T-helper 1 cell (primary cell): ENCODE measurements around the gene PTGFR.

Experiments used
- DNase-seq, 5 donors: peaks; one replicate each; pipeline ENCODE4 v3.0.0-alpha.2; 2012 to 2020
- total RNA-seq, 4 donors: gene quantifications; one replicate each; lab custom pipeline; 2026; lab: John Stamatoyannopoulos, UW

Gene PTGFR, protein sequence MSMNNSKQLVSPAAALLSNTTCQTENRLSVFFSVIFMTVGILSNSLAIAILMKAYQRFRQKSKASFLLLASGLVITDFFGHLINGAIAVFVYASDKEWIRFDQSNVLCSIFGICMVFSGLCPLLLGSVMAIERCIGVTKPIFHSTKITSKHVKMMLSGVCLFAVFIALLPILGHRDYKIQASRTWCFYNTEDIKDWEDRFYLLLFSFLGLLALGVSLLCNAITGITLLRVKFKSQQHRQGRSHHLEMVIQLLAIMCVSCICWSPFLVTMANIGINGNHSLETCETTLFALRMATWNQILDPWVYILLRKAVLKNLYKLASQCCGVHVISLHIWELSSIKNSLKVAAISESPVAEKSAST
- total RNA-seq, result 0 reads per million in 4 donors

DNA sequence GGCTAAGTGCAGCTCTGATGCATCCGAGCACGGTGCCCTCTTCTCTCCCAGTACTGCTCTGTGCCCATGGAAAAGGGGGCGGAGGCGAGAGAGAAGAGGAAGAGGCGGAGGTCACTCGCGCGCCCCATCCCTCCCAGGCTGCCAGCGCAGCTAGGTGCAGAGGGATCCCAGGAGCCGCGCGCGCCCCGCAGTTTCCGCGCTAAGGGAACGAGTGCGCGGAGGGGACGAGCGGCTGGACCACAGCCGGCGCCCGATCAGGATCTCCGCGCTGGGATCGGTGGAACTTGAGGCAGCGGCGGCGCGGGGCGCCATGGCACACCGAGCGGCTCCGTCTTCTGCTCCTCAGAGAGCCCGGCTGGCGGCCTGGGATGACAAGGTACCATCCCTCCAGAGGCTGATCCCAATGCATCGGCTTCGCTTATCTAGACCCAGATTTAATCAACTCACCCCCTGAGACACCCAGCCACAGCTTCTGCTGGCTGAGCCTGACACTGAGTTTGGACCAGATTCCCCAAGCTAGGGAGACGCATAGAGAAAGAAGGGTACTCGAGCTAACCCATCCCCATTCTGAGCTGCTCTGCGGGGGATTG, at the start of gene PTGFR:
Gene PTGFR (plus strand): TSS at position 114 of the 590 bp plus-strand sequence. CDS start 1,770 bp downstream, outside the sequence.
- no peak for DNase-seq

DNA sequence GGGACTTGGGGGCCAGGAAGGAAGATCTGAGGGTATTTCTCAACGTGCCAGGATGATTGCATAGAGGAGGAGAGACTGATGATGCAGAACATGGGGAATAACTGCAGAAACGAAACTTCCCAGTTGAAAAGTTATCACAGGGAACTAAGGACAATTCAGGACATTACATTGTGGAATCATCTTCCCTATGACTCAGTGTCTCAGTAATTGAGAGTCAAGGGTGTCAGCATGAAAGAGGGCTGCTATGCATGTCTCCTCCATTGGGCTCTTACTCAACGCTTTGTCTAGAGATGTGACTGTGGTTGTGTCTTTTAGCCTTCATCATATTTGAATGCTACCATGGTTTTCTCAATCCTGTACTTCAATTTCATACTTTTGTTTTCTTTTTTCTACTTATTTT, 48.9 kb upstream of the PTGFR start:
- DNase-seq, result no peak

DNA sequence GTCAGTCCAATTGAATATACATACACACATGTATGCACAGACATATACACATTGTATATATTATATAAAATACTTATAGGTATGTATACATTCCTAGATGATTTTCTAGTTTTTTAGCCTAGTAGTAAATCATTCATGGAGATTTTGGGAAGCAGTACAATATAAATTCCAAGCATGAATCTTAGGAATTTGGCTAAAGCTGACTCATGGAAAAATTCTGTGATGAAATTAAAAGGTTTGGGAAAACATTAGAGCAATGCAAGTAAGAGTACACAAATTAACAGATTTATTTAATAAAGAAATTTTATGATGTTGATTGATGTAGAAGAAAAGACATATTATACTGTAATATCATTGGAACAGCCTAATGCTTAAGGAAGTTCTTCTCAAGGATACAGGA, 43.7 kb upstream of the PTGFR start:
- no peak for DNase-seq

DNA sequence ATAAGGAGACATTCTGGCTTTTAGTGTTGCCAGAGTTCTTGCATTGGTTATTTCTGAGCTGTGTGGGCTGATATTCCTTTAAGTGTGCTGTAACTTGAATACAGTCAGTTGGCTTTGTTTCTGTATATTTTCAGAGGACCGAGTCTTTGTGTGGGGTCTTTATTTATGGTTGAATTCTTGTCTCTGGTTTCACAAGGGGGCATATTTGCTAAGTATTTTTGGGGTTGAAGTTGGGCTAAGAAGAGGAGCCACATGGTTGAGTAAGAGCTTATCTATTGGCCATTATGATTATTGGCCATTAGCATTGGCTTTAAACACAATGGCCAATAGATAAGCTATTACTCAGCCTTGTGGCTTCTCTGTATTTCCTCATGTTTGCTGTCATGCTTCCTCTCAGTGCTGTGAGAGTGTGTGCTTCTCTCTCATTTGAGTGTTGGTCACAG, 26.3 kb upstream of the PTGFR start:
- no peak for DNase-seq

DNA sequence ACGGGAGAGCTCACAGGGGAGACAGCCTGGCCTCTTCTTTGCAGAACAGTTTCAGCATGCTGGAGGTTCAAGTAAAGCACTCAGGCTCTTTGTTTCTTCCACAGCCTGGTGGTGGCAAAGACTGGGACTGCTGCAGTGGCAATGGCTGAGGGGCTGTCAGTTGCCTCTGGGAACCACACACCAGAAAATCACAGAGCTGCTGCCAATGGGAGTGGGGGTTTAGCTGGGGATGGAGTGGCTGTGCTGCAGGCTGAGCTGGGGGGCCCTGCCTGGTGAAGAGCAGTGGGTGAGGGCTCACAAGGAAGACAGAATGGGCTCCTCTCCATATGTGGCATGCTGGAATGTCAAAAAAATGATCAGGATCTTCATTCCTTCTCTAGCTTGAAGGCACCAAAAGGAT, 25.6 kb upstream of the PTGFR start:
- no peak for DNase-seq

DNA sequence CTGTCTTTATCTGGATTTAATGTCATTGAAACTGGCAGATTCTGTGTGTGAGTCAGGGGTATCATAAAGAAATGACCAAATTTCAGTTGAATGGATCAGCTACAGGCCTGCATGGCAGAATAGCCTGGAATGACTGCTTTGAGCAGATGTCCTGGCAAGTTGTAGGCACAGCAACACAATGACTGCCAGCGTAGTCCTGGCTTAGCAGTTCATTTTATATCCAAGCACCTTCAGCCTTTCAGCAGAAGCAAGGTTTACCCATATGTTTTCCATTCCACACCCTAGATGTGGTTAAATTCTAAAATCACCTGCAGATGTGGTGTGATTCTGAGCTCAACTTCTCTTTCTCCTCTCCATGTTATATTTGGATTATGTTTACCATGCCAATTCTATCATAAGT, 22.3 kb upstream of the PTGFR start:
- DNase-seq, result no peak

DNA sequence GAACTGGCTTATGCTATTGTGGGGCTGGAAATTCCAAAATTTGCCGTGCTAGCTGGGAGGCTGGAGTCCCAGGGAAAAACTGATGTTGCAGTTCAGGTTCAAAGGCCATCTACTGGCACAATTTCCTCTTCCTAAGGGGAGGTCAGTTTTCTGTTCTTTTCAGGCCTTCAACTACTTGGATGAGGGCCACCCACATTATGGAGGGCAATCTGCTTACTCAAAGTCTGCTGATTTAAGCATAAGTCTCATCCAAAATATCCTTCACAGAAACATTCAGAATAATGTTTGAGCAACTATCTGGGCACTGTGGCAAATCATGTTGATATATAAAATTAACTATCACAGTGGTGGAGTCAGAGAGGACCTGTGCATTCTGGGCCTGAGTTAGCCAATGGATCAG, 21.2 kb upstream of the PTGFR start:
- DNase-seq, result no peak

DNA sequence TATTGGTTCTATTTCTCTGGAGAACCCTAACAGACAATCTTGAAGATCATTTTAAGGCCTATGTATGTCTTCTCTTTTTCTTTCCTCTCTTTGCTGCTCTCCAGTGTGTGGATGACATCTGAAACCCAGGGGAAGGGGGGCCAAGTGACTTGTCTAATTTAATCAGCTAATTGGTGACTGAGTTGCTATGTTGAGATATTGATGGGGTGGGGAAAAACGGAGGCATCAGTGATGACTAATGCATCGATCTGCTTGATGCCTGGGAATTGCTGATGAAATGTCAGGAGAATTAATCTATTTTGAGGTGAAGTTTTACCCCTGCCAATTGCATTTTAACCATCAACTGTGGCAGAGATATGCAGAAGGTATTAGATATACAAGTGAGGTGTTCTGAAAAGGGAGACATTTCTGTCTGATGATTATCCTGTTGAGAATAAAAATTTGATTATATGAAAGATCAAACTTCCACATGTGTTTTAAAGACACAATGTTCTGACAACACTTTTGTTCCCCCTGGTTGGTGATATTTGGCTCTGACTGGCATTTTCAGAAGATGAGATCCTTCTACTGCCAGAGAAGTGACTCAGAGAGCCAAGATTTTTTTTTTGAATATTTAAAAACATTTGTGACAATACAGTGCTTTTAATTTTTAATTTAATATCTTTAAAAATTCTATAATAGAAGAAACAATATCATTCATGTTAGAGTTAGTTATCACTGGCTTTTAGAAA, 18.7 kb upstream of the PTGFR start:
- no peak for DNase-seq

DNA sequence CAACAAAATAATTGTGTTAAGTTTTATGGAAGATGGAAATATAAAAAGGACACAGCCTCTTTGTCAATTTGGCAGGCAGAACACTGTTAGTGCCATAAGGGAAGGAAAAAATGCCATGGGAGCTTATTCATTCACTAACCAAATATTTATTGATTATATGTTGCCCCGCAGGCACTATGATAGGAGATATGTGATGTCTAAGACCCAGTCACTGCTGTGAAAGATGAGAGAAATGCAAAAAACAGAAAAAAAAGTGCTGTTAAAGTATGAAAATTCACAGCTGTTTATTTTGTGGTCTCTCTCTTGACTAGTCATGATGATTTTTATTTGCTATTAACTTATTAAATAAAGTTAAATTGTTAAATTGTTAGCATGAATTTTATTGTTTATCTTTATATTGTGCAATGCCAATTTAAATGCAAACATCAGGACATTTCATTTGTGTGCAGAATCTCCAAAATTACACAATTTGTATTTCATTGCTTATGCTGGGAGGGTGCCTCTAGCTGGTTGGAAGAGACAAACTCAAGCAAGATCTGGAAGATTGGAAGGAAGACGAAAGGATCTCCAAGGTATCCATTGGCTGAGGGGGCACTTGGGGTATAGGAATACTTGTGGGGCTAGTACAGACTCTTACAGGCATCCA, 17.8 kb upstream of the PTGFR start:
- DNase-seq, result no peak

DNA sequence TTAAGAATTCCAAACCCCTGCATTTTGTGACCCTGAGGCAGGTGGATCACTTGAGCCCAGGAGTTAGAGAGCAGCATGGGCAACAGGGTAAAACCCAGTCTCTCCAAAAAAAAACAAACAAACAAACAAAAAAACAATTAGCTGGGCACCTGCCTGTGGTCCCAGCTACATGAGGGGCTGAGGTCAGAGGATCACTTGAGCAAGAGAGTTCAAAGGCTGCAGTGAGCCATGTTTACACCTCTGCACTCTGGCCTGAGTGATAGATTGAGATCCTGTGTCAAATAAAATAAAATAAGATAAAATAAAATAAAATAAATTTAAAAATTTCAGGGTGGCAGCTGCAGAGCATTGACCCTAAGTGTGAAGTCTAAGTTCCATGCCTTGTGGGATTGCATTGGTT, 16.7 kb upstream of the PTGFR start:
- no peak for DNase-seq

DNA sequence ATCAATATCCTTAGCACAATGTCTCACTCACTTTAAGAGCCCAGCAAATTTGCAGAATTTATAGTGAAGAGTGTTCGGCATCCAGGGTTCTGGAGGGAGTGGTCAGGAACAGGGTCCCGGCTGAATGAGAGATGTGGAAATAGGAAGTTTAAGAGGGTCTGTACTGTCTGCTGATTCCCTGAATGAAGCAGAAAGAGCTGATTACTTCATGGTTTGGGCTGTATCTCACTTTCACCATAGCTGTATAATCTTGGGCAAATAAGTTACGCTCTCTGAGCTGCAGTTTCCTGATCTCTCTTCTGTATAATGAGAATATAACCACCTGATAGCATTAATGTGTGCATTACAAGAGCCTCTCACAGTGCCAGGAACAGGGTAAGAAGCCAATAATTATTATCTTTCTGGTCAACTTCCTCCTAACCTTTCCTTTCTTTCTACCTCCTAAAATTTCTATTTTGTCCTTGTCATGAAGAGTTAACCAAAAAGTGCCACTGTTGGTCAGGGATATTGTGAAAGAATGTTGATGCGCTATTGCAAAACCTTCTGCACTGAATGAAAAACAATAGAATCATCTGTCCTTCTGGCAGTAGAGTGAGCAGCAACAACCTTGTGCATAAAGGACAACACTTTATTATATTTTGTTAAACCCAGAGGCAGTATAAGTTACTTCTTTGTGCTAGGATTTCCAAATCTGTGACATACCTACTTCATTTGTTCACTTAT, 14.7 kb upstream of the PTGFR start:
- DNase-seq, result no peak

DNA sequence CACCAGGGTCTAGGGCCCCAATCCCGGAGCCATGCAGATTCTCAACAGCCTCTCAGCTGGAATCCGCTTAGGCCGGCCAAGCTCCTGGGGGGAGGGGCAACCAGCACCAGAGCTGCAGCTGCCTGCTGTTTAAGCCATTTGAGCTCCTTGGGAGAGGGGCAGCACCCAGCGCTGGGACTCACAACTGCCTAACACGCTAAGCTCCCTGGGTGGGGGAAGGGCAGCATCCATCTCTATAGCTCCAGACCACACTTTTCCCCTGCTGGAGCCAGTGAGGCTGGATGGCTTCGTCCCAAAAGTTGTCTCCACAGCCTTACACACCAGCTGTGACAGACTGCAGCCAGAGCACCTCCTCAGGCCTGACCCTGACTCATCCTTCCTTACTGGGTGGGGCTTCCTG, 6.9 kb upstream of the PTGFR start:
- DNase-seq, result no peak

DNA sequence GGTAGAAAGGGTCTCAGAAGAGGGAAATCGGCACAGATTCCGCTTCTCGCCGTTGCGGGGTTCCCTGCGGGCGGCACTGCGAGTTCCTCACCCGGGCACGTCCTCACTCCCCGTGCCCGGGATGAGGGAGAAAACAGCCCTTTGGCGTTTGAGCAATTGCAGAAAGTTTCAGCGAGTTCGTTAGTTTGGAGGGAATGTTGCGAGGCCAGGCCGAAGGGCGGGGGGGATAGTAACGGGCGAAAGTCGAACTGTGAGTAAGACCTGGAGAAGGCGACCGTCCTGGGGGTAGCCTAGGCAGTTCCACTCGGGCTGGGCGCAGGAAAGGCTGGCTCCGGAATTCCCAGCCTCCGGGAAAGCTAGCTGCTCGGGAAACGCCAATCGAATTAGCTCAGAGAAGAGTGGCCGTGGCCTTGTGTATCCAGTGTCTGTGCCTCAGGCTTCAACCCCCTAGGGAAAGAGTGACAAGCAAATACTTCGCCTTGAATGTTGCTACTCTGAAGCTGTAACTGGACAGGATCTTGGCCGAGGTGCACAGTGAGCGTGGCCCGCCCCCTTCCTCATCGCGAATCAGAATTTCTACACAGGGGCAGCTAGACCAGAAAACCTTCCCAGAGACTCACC, 787 bp downstream of the PTGFR start:
- no peak for DNase-seq

DNA sequence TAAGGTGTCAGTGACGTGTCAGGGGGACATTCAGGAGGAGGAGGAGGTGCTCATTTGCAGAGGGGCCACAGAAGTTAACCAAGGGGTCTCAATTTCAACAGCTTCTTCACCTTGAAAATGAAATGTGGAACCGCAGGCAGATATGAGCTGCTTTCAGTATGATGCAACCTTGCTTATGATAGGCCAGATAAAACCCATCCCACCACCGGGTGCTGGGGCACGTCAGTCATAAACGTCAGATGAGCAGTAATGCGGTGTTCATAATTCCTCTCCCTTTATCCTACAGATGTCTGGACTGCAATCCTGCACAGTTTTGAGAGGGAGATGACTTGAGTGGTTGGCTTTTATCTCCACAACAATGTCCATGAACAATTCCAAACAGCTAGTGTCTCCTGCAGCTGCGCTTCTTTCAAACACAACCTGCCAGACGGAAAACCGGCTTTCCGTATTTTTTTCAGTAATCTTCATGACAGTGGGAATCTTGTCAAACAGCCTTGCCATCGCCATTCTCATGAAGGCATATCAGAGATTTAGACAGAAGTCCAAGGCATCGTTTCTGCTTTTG, 1.7 kb downstream of the PTGFR start:
- no peak for DNase-seq

DNA sequence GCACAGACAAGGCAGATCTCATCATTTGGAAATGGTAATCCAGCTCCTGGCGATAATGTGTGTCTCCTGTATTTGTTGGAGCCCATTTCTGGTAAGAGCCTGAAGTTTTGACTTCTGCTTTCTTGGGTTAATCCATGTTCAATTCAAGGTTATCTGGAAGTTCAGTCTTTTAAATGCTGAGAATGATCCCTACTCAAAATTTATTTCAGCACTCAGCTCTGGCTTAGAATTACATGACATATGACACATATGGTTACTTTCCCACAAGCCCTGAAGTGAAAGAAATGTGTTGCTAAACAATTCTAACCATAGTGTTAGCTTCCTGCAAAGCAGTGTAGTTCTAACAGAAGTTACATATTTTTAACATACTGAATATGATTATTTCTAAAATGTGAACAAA, 2.7 kb downstream of the PTGFR start:
- DNase-seq, result no peak

DNA sequence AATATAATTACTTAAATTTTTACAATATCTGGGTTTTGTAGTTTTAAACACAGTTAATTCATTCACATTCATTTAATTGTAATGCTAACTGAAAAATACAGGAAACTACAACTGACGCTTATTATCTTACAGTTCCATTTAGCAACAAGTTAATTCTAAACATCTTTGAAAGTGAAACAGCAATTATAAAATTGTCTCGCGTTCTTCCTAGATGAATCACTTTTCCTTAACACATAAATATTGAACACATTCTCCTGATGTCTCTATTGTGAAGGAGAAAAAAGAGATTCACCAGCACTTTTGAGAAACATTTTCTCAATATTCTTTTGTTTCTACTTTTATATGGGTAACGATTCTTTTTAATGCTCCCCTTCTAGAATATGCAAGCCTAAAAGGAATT, 6.4 kb downstream of the PTGFR start:
- DNase-seq, result no peak

DNA sequence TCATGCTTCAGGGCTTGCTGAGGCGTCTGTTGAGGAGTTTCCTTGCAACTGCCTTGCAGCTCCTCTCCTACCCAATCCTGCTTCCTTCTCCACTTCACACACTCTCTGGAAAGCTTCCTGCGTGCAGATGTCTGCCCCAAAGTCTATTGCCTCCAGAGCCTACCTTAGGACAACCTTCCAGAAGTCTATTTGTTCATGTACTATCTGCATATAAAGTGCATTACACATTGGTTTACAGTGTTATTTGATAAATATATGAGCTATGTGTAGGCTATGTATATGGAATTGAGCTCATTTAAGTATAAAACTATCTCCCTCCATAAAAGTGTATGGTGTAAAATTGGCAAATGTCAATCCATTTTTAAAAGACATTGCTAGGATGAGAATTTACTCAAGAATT, 9.8 kb downstream of the PTGFR start:
- no peak for DNase-seq

DNA sequence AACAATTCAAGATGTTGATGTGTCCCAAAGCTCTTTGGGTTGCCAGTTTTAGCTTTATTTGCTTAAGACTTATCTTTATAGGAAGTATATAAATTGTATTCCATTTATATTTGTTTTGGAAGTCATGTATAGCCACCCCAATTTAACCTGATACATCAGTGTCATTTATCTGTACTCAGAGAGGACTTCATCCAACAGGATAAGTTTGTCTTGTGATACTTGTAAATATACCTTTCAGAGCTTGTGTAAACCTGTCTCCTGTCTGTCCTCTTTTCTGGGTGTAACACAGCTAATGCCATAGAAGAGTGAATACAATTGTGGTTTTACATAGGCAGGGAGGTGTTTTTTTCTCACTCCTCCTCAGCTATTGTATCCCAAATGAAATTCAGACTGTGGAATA, 10.4 kb downstream of the PTGFR start:
- DNase-seq, result no peak

DNA sequence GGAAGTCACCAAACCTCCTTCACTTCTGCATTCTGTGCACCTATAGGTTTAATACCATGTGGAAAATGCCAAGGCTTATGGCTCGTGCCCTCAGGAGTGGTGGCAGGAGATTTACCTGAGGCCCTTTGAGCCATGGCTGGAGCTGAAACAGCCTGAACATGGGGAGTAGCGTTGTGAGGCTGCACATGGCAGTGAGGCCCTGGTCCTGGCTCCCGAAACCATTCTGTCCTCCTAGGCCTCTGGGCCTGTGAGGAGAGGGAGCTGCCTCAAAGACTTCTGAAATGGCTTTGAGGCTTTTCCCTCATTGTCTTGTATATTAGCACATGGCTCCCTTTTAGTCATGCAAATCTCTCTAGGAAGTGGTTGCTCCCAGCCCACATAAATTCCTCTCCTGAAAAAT, 20.6 kb downstream of the PTGFR start:
- no peak for DNase-seq

DNA sequence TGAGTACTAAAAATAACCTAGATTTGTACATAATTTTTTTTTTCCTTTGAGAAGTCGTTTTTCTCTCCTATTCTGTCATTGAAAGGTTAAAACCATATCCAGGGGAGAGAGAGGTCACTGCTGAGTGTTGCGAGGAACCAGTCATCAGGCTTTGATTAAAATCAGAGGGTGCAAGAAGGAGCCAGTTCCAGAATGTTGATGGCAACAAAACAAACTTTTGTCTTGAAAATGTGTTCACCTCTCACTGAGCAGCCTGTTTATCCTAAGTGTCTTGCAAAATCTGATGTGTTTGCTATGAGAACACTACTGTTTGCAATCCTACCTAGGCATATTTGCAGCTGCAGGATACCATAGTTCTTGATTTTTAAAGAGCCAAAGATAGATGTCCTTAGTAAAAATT, 25.9 kb downstream of the PTGFR start:
- no peak for DNase-seq

DNA sequence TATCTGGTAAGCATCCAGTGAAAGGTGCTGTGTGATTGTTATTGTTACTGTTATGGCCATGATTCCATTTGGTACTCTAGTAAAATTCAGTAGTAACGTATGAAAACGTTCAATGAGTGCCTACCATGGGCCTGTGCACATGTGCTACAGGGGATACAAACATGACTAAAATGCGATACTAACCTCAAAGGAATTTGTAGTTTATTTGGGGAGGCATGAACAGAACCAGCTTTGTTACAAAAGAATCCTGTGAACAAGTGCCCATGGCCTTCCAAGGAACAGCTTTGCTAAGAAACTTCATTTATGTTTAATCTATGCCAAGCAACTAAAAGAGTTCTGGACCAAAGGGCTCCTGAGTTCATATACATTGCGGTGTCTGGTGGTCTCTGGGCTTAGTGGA, 28.7 kb downstream of the PTGFR start:
- no peak for DNase-seq

DNA sequence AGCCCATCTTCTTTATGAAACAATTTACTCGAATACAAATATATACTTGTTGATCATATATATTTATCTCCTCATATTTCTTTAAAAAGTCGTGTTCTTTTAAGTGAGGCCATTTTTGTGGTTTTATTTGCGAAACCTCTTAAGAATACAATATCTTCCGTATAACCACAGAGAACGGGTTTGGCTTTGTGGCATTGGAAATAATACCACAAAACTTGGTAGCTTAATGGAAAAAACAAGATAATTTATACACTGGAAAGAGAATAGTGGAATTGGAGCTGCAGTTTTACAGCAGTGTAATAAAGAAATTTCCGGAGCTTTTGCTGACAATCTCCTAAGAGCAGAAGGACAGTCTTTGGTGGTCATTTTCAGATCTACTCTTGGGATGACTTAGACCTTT, 29.4 kb downstream of the PTGFR start:
- DNase-seq, result no peak
